Astrocyte of the cerebellum (primary cell): Measurements from ENCODE around the gene LIF.
"Not testable (repeated sequence)": the region's sequence is repeated elsewhere in the genome, so short reads cannot be mapped to it uniquely, and the experiment has no call there.

Source experiments
- DNase-seq: peaks from one replicate; pipeline ENCODE4 v3.0.0-alpha.2; 2011; ENCODE audit warnings: low read depth
- H3K4me3 ChIP-seq: 2 replicates; pipeline ENCODE4 v1.5.1; 2011; ENCODE audit warnings: mild to moderate bottlenecking, low read depth, low read length, moderate library complexity
- CTCF ChIP-seq: IDR thresholded peaks from 2 replicates; pipeline ENCODE4 v1.5.1; 2012; ENCODE audit warnings: low read length, low read depth, moderate library complexity, mild to moderate bottlenecking; ENCODE audit errors: missing control alignments
- in situ Hi-C: cut with HindIII; loops from 2 replicates; pipeline ENCODE4 v1.10.0; 2017; ENCODE audit warnings: low sequenced_read_pairs

The LIF gene

DNA sequence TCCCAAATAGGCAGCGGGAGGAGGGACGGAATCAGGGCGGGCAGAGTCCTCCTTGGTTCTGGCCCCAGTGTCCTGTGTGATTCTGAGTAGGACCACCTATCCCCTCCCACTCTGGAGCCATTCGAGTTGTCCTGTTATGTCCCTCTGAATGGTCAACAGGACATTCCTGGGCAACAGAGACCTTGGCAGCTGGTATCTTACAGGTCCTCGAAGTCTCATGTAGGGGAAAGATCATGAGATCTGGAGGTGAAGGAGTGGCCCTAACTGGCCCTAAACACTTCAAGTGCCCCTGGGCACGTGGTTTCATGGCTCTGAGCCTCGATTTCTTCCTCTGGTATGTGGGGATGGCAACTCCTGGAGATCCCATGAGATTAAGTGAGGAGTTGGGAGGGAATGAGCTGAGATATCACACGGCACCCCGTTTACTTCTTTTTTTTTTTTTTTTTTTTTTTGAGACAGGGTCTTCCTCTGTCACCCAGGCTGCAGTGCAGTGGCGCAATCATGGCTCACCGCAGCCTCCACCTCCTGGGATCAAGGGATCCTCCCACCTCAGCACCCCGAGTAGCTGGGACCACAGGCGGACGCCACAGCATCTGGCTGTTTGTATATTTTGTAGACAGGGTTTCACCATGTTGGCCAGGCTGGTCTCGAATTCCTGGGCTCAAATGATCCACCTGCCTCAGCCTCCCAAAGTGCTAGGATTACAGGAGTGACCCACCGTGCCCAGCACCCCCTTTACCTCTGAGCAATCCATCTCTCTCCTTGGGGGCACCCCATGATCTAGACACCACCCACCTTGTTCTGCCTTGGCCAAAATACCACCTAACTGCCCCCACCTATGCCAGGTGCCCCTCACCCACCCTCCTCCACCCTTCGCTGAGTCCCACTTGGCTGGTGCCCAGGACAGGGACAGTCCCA is 6.8 kb downstream of the LIF start:
- TF ChIP-seq CTCF = no peak
- in situ Hi-C loops = no loop called here
- no peak overlapping the region for H3K4me3 ChIP-seq
- DNase-seq = no peak

- TF ChIP-seq CTCF = no peak
- DNase-seq = no peak
- H3K4me3 ChIP-seq = no peak overlapping the region
- in situ Hi-C loops = no loop called here
Observed at GRCh38 chr22:30238661-30239487, 7.7 kb downstream of the LIF start.

DNA sequence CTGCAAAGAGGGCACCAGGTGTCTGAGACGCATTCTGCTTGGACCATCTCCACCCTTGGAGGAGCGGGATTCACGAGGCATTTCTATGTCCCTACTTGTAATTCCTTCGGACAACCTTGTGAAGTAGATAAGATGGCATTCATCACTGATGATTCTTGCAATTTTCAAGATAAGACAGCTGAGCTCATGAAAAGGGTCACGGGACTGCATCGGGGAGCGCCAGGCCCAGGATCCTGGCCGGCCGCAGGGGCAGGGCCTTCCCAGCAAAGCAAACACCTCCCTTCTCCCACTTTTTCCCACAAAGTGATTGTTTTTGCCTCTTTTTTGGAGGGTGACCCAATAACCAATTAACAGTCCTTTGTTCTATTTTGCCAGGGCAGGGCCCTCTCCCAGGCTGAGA is 8.4 kb downstream of the LIF start:
- DNase-seq = no peak
- in situ Hi-C loops = no loop called here
- no peak for TF ChIP-seq CTCF
- no peak overlapping the region for H3K4me3 ChIP-seq

- TF ChIP-seq CTCF = no peak
- in situ Hi-C loops = no loop called here
- no peak for DNase-seq
- no peak overlapping the region for H3K4me3 ChIP-seq
Observed at GRCh38 chr22:30236875-30237274, 9.7 kb downstream of the LIF start.

DNA sequence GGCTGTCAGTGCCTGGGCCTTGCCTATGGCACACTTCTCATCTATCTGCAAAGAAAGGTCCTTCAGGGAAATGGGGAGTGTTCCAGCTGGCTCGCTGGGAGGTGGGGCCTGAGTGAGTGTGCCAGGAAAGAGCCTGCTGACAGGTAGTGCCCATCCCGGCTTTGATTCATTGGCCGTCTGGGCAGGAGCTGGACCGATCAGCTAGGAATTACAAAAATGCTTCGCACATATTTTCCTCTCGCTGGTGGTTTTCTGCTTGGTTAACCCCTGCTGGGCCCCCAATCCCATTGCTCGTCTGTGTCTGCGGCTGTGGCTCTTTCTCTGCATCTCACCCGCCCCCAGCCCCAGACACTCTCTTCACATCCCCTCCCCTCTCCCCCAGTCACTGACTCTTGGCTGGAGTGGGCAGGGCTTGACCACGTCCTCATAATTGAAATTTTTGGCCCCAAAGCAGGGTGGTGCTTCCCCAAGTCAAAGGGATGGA is 10.8 kb downstream of the LIF start:
- H3K4me3 ChIP-seq = no peak overlapping the region
- TF ChIP-seq CTCF = no peak
- DNase-seq = peak; percentile 95
- in situ Hi-C loops = no loop called here

DNA sequence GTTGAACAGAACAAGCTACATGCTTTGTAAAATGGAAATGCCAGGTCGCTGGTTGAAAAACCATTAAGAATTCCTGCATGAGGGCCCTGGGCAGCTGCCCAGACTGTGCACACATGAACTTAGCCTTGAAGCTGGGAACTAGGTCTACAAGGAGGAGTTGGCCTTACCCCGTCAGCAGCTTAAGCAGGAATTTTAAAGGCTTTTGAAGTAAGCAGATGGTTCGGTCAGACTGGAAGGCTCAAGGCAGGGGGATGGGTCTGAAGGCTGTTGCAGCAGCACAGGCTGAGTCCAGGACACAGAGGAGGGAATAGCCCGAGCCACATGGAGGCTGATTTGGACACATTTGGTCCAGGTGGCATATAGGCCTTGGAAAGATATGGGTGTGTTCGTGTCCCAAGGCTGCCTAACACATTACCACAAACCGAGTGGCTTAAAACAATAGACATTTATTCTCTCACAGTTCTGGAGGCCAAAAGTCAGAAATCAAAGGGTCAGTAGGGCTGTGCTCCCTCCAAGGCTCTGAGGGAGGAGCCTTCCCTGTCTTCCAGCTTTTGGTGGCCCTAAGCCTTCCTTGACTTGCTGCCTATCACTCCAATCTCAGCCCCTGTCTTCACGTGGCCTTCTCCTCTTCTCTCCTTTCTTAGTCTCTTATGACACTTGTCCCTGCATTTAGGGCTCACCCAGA is 11.6 kb downstream of the LIF start:
- peak; percentile 93 for DNase-seq
- H3K4me3 ChIP-seq = no peak overlapping the region
- in situ Hi-C loops = no loop called here
- TF ChIP-seq CTCF = no peak

GRCh38 chr22:30234325-30234724 is 12.2 kb downstream of the LIF start:
- in situ Hi-C loops, H3K4me3 ChIP-seq, DNase-seq: not testable (repeated sequence)
